Measurements from ENCODE around the gene MRPL52.

DNA sequence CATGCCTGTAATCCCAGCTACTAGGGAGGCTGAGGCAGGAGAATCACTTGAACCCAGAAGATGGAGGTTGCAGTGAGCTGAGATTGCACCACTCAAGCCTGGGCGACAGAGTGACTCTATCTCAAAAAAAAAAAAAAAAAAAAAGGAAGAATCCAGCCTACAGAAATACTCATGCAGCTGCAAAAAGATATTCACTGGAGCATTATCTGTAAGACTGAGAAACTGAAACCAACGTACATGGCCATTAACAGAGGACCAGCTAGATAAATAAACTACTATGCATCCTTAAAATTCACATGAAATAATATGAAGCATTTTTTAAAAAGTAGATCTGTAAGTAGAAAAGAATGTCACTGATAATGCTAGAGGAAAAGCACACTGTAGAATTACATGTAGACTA, 18.0 kb upstream of the MRPL52 start:
- TF ChIP-seq, protein P1, sequence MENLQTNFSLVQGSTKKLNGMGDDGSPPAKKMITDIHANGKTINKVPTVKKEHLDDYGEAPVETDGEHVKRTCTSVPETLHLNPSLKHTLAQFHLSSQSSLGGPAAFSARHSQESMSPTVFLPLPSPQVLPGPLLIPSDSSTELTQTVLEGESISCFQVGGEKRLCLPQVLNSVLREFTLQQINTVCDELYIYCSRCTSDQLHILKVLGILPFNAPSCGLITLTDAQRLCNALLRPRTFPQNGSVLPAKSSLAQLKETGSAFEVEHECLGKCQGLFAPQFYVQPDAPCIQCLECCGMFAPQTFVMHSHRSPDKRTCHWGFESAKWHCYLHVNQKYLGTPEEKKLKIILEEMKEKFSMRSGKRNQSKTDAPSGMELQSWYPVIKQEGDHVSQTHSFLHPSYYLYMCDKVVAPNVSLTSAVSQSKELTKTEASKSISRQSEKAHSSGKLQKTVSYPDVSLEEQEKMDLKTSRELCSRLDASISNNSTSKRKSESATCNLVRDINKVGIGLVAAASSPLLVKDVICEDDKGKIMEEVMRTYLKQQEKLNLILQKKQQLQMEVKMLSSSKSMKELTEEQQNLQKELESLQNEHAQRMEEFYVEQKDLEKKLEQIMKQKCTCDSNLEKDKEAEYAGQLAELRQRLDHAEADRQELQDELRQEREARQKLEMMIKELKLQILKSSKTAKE (IDR thresholded peaks at IDR 0.05; ENCODE audit: low read depth, poor library complexity, severe bottlenecking): no peak
- TF ChIP-seq PML (IDR thresholded peaks at IDR 0.05; ENCODE audit: low read length) (no peak), SP1 (IDR thresholded peaks at IDR 0.05; ENCODE audit: low read depth, low read length) (no peak)
